ENCODE results near the gene KRT5. TPM values are rescaled to one million over a fixed set of nuclear protein-coding genes. Genes with fewer than 3 reads are reported as not detected.

KRT5 gene
- polyA plus RNA-seq, 1 of the 3 experiments (the other 2 are of a cell fraction) = not detected

DNA sequence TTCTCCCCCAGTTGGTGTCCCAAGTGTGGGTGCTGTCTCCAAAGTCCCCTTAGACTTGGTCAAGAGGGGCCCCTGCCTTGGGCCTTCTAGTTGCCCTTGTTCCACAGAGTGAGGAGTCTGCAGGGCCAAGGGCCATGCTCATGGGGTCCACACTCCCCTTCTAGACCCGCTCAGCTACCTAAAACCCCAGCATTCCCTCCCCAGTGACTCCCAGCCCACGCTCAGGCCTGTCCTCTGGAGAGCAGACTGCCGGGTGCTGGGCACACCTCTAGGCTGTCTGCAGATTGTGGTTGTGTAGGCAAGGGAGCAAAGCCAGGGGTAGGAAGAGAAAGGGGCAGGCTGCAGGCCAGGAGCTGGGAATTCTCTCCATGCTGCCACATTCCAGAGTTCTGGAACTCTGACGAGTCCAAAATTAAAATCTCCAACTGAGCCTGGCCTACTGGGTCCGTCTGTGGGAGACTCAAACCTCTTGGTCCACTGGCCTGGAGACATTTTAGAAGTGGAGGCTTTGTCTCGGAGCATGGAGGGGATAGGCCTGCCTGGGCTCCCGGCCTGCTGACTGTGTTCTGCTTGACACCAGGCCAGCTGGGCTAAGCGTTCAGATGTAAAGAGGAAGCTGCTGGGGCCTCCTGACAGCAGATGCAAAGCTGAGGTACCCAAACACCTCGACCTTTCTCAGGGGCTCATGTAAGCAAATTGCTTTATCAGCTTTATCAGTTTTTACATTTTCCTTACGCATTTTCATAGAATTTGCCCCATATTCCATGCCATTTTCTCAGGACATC, 13.7 kb upstream of the KRT5 start:
- Histone ChIP-seq H3K27ac (ENCODE audit: low read depth in 2 of 2, low read length in 1 of 2) (no peak overlapping the region), H3K79me2 (ENCODE audit: insufficient read depth) (no peaks in the 10 kb centered on the region), H3K9ac (no peak overlapping the region), H4K20me1 (ENCODE audit: insufficient read depth) (no peaks in the 10 kb centered on the region), H3K4me1 (ENCODE audit: control insufficient read depth in 1 of 2, insufficient read depth in 2 of 2, low read depth in 1 of 2, low read length in 1 of 2) (no peaks in the 10 kb centered on the region), H2AFZ (ENCODE audit: low read depth) (no peak overlapping the region), H3K4me3 (ENCODE audit: low read depth in 2 of 2, low read length in 1 of 2) (no peak overlapping the region), H3K27me3 (ENCODE audit: insufficient read depth) (peaks cover 32% of the 10 kb centered on the region; the same call in 1 of the 2 replicates), H3K9me3 (no peaks in the 10 kb centered on the region), H3K36me3 (replicated peaks in 1 of 2; ENCODE audit: control insufficient read depth in 1 of 2, insufficient read depth in 2 of 2, low read length in 1 of 2) (no peaks in the 10 kb centered on the region), H3K9me2 (no peaks in the 10 kb centered on the region), H3K4me2 (no peak overlapping the region), H3F3A (replicated peaks; ENCODE audit: insufficient read depth) (no peaks in the 10 kb centered on the region)
- ChIA-PET POLR2A (no interaction called here), CTCF (interaction anchor here (0.8 to 1.6 kb wide), 3 partner anchors 142 to 447 kb away, joined by 3 to 4 read pairs (median 4); no protein-coding TSS in a partner anchor)
- 30% methylated on average over 9 of the region's 10 CpGs for WGBS (ENCODE audit: low lambda C conversion rate)
- DNase-seq = no peak
- TF ChIP-seq PBX3 (IDR thresholded peaks at IDR 0.05) = no peak
- TF ChIP-seq NFIC (IDR thresholded peaks at IDR 0.05; ENCODE audit: borderline replicate concordance) = no peak
- no peak for TF ChIP-seq FOXJ3 (CRISPR knock-in tag; IDR thresholded peaks at IDR 0.05)
- TF ChIP-seq, protein P1, sequence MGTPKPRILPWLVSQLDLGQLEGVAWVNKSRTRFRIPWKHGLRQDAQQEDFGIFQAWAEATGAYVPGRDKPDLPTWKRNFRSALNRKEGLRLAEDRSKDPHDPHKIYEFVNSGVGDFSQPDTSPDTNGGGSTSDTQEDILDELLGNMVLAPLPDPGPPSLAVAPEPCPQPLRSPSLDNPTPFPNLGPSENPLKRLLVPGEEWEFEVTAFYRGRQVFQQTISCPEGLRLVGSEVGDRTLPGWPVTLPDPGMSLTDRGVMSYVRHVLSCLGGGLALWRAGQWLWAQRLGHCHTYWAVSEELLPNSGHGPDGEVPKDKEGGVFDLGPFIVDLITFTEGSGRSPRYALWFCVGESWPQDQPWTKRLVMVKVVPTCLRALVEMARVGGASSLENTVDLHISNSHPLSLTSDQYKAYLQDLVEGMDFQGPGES (IDR thresholded peaks at IDR 0.05; ENCODE audit: low read depth, low read length) = no peak
- TF ChIP-seq YY1 (IDR thresholded peaks at IDR 0.05; ENCODE audit: low read depth) = no peak

- H3K79me2 ChIP-seq (ENCODE audit: insufficient read depth) = no peaks in the 10 kb centered on the region
- H3K4me2 ChIP-seq = no peak overlapping the region
- peaks cover 32% of the 10 kb centered on the region; the same call in 1 of the 2 replicates for H3K27me3 ChIP-seq (ENCODE audit: insufficient read depth)
- no peak overlapping the region for H3K4me3 ChIP-seq (ENCODE audit: low read depth in 2 of 2, low read length in 1 of 2)
- H4K20me1 ChIP-seq (ENCODE audit: insufficient read depth) = no peaks in the 10 kb centered on the region
- no peaks in the 10 kb centered on the region for H3K4me1 ChIP-seq (ENCODE audit: control insufficient read depth in 1 of 2, insufficient read depth in 2 of 2, low read depth in 1 of 2, low read length in 1 of 2)
- H3K27ac ChIP-seq (ENCODE audit: low read depth in 2 of 2, low read length in 1 of 2) = no peak overlapping the region
- no peaks in the 10 kb centered on the region for H3K9me2 ChIP-seq
- H2AFZ ChIP-seq (ENCODE audit: low read depth) = no peak overlapping the region
- ChIA-PET POLR2A (no interaction called here), CTCF (interaction anchor here (1.0 to 1.6 kb wide), 3 partner anchors 141 to 448 kb away, joined by 3 to 4 read pairs (median 4); no protein-coding TSS in a partner anchor)
- no peaks in the 10 kb centered on the region for H3K9me3 ChIP-seq
- DNase-seq = no peak
- TF ChIP-seq, protein P2, sequence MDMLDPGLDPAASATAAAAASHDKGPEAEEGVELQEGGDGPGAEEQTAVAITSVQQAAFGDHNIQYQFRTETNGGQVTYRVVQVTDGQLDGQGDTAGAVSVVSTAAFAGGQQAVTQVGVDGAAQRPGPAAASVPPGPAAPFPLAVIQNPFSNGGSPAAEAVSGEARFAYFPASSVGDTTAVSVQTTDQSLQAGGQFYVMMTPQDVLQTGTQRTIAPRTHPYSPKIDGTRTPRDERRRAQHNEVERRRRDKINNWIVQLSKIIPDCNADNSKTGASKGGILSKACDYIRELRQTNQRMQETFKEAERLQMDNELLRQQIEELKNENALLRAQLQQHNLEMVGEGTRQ (IDR thresholded peaks at IDR 0.05; ENCODE audit: borderline replicate concordance, low read depth, low read length) = no peak
- TF ChIP-seq FOSL2 (IDR thresholded peaks at IDR 0.05; ENCODE audit: borderline replicate concordance, low read depth) (no peak), EZH2phosphoT487 (IDR thresholded peaks at IDR 0.05; ENCODE audit: borderline replicate concordance, low read depth) (no peak), NRF1 (IDR thresholded peaks at IDR 0.05; ENCODE audit: low read depth, low read length) (no peak), RCOR1 (IDR thresholded peaks at IDR 0.05; ENCODE audit: low read length) (no peak), USF1 (IDR thresholded peaks at IDR 0.05; ENCODE audit: borderline replicate concordance, low read depth) (no peak), PBX3 (IDR thresholded peaks at IDR 0.05) (no peak), FOXJ3 (CRISPR knock-in tag; IDR thresholded peaks at IDR 0.05) (no peak), CHD2 (IDR thresholded peaks at IDR 0.05; ENCODE audit: low read length, partially characterized antibody) (no peak), RXRA (IDR thresholded peaks at IDR 0.05; ENCODE audit: borderline replicate concordance, low read depth) (no peak), MXI1 (IDR thresholded peaks at IDR 0.05; ENCODE audit: low read depth, low read length) (no peak), SMC3 (IDR thresholded peaks at IDR 0.05; ENCODE audit: low read depth, low read length) (no peak), RFX5 (IDR thresholded peaks at IDR 0.05; ENCODE audit: low read length) (no peak), GATA2 (CRISPR knock-in tag; IDR thresholded peaks at IDR 0.05) (no peak)
- no peaks in the 10 kb centered on the region for H3K36me3 ChIP-seq (replicated peaks in 1 of 2; ENCODE audit: control insufficient read depth in 1 of 2, insufficient read depth in 2 of 2, low read length in 1 of 2)
- H3K9ac ChIP-seq = no peak overlapping the region
- no peaks in the 10 kb centered on the region for H3F3A ChIP-seq (replicated peaks; ENCODE audit: insufficient read depth)
- WGBS (ENCODE audit: low lambda C conversion rate) = 23% methylated on average over 4 of the region's 4 CpGs
Measured at GRCh38 chr12:52532636-52533035, 12.4 kb upstream of the KRT5 start.

Measured in SK-N-SH (cell line).